Thoracic aorta (tissue), 2 donors: ENCODE measurements around the gene HPCAL1. TPM values are rescaled to one million over a fixed set of nuclear protein-coding genes. Genes with fewer than 3 reads are reported as not detected.

ENCODE experiments used
- ATAC-seq: fragments of 150-250 bp; one replicate; pipeline ENCODE4 v1.8.0; 2017; ENCODE audit warnings: low read depth; ENCODE audit not compliant: insufficient number of reproducible peaks, low FRiP score
- DNase-seq: peaks from one replicate; pipeline ENCODE4 v3.0.0-alpha.2; 2020; ENCODE audit warnings: low spot score
- H3K27ac ChIP-seq, 2 donors: fragments of 200-600 bp; sonication (generic); 1 replicate in 1 of 2; 2 replicates in 1 of 2; pipeline ENCODE4 v1.5.1; 2016; ENCODE audit warnings: mild to moderate bottlenecking in 2 of 2, moderate library complexity in 2 of 2
- H3K27me3 ChIP-seq: fragments of 200-600 bp; sonication (generic); replicated peaks from 2 replicates; pipeline ENCODE4 v1.6.0; 2016; ENCODE audit warnings: mild to moderate bottlenecking; ENCODE audit not compliant: insufficient read depth
- H3K36me3 ChIP-seq: fragments of 200-600 bp; sonication (generic); one replicate; pipeline ENCODE4 v1.5.1; 2016
- H3K4me1 ChIP-seq, 2 donors: fragments of 200-600 bp; sonication (generic); 1 replicate in 1 of 2; 2 replicates in 1 of 2; pipeline versions ENCODE4 v1.5.1 to v1.6.0; 2016; ENCODE audit warnings: low read depth in 2 of 2, mild to moderate bottlenecking in 1 of 2; ENCODE audit not compliant: control insufficient read depth in 1 of 2
- H3K4me3 ChIP-seq: fragments of 200-600 bp; sonication (generic); 2 replicates; pipeline ENCODE4 v1.5.1; 2016; ENCODE audit warnings: mild to moderate bottlenecking
- H3K9me3 ChIP-seq: fragments of 200-600 bp; sonication (generic); 2 replicates; pipeline ENCODE4 v1.5.1; 2016
- total RNA-seq, 2 donors: library from RNA; depleted of rRNA; stranded (reverse); fragments of >200 nt; gene quantifications; one replicate each; pipeline versions ENCODE4 v1.1.0 to v1.2.3, GENCODE V29; 2016
- TF ChIP-seq, protein P1 (sequence below): fragments of 200-600 bp; sonication (generic); IDR thresholded peaks from one replicate; pipeline ENCODE4 v1.5.1; 2019; ENCODE audit warnings: antibody characterized with exemption

Gene HPCAL1
- total RNA-seq, 2 donors from 2014 or later, result 34.6 to 50.2 TPM

DNA sequence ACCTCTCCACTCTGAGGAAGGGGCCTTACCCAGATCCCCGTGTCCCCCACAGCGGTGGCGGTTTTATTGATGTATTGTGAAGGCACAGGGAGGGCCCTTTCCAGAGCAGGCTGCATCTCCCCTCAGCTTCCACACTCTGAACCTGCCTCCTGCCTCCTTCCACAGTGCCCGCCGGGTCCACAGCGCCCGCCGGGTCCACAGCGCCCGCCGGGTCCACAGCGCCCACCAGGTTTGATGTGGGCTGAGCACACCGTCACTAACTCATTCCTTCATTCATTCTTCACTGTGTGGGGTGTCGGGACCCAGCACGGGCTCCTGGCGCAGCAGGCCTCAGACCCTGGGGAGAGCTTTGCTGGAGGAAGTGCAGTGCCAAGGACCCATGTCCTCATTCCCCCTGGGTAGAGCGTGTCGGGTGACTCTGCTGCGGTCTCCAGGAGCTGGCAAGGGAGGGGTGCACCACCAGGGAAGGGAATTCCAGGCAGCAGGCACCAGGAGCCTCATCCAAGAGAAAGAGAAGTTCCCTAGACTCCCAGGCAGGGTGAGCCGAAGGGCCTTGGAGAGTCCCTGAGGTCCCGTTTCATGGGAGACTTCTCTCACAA lies 57.1 kb downstream of the HPCAL1 start:
- DNase-seq, result no peak
- Histone ChIP-seq H3K4me1 (no peaks in the 10 kb centered on the region), H3K27me3 (no peaks in the 10 kb centered on the region), H3K4me3 (no peak overlapping the region), H3K27ac (no peak overlapping the region), H3K36me3 (no peaks in the 10 kb centered on the region), H3K9me3 (no peaks in the 10 kb centered on the region)
- TF ChIP-seq, protein P1, sequence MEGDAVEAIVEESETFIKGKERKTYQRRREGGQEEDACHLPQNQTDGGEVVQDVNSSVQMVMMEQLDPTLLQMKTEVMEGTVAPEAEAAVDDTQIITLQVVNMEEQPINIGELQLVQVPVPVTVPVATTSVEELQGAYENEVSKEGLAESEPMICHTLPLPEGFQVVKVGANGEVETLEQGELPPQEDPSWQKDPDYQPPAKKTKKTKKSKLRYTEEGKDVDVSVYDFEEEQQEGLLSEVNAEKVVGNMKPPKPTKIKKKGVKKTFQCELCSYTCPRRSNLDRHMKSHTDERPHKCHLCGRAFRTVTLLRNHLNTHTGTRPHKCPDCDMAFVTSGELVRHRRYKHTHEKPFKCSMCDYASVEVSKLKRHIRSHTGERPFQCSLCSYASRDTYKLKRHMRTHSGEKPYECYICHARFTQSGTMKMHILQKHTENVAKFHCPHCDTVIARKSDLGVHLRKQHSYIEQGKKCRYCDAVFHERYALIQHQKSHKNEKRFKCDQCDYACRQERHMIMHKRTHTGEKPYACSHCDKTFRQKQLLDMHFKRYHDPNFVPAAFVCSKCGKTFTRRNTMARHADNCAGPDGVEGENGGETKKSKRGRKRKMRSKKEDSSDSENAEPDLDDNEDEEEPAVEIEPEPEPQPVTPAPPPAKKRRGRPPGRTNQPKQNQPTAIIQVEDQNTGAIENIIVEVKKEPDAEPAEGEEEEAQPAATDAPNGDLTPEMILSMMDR, result no peak
- no peak for ATAC-seq

DNA sequence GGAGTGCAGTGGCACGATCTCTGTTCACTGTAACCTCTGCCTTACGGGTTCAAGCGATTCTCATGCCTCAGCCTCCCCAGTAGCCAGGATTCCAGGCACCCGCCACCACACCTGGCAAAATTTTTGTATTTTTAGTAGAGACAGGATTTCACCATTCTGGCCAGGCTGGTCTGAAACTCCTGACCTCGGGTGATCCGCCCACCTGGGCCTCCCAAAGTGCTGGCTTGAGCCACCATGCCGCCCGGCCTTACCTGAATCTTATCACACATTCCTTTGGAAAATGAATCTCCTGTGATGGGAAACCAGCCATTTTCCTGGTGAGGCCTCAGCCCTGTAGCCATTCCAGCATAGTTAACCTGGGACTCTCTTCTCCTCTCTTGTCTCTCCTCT lies 57.8 kb downstream of the HPCAL1 start:
- Histone ChIP-seq H3K4me1 (no peaks in the 10 kb centered on the region), H3K27ac (no peak overlapping the region), H3K36me3 (no peaks in the 10 kb centered on the region), H3K9me3 (no peaks in the 10 kb centered on the region), H3K27me3 (no peaks in the 10 kb centered on the region), H3K4me3 (no peak overlapping the region)
- TF ChIP-seq, protein P1, result no peak
- no peak for ATAC-seq
- DNase-seq, result no peak

DNA sequence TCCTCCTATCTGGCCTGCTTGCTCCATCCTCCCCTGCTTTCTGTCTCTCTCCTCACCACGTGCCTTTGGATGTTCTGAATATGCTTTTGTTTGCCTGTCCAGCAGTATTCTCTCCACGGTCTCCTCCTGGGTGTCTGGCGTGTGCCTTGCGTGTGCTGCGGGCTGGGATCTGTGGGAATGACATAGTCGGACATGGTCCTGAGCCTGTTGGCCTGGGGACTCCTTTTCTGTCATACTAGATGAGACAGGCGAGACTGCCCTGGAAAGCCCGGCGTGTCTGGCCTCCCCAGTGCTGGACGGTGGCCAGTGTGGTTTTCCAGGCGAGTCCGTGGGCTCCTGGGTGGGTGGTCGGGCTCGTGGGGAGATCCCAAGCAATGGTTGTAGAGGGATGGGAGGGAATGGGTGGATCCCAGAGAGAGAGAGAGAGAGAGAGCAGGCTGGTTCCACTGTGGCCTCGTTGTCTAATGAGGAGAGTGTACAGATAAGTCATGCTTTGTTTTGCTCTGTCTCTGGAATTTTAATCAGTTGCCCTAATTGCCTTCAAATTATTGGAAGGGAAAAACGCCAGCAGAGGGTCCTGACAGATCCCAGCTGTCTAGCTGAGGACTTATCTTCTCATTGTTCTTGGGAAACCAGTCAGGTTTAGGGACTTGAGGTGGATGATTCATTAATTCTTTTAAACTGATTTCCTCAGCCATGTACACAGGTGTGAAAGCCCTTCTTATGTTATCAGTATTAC lies 58.3 kb downstream of the HPCAL1 start:
- no peak for ATAC-seq

DNA sequence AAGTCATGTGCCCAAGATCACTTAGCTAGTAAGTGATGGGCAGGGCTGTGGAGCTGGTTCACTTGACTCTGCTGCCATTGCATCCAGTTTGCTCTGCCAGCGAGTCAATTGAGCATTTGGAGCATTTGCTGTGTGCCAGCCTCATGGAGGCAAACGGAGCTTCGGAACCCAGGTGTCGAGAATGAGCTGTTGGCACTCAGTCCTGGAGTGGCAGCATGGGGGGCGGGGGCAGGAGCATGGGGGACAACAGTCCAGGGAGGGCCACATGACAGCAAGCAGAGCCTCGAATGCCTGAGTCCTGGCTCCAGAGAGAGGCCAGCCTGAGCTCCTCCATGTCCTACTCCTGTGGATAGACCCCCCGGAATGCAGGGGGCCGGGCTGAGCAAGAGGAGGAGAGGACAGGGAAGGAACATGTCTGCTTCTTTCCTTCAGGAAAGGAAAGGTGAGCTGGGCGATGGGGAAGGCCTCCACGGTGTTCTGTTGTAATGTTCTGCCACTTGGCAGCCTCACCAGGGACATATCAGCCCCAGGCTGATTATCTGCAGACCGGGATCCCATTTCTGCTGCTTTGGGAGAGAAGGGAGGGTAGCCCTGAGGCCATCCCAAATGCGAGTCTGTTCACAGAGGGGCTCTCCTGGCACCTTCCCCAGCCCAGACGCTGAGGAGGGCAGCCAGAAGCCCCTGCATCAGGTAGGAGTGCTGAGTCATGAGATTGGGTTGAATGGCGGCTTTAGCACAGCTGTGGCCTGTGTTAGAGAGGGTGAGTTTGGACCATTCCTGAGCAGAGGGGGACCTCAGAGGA lies 59.6 kb downstream of the HPCAL1 start:
- no peaks in the 10 kb centered on the region for H3K27me3 ChIP-seq
- ATAC-seq, result no peak
- TF ChIP-seq, protein P1, result no peak

More for the DNA sequence above, 58.3 kb downstream of the HPCAL1 start:
- TF ChIP-seq, protein P1, result no peak
- no peak for DNase-seq
- H3K36me3 ChIP-seq, result no peaks in the 10 kb centered on the region
- H3K27ac ChIP-seq, result no peak overlapping the region
- H3K4me1 ChIP-seq, result no peaks in the 10 kb centered on the region
- no peak overlapping the region for H3K4me3 ChIP-seq
- no peaks in the 10 kb centered on the region for H3K9me3 ChIP-seq
- H3K27me3 ChIP-seq, result no peaks in the 10 kb centered on the region

DNA sequence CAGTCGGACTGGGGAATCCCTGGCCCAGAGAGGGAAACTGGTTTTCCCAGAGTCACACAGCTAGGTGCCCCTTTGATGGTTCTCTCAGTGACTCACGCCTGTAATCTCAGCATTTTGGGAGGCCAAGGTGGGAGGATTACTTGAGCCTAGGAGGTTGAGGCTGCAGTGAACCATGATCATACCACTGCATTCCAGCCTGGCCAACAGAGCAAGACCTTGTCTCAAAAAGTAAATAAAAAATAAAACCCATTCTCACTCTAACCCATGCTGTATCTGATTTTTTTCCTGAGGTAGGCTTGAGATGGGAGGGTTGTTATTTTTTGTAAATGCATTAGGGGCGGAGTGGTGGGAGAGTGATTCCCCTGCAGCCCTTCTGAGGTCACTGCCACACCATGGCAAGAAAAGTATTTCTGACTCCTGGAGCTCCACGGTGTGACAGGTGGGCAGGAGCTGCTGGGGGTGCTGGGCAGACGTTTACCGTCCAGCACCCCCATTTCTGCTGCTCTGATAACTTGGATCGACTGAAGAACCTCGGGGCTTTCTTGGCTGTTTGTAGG lies 60.3 kb downstream of the HPCAL1 start:
- no peaks in the 10 kb centered on the region for H3K9me3 ChIP-seq
- no peak overlapping the region for H3K27ac ChIP-seq
- DNase-seq (no peak), ATAC-seq (no peak)
- no peaks in the 10 kb centered on the region for H3K4me1 ChIP-seq
- TF ChIP-seq, protein P1, result no peak
- H3K4me3 ChIP-seq, result no peak overlapping the region
- H3K27me3 ChIP-seq, result no peaks in the 10 kb centered on the region
- H3K36me3 ChIP-seq, result no peaks in the 10 kb centered on the region

More for the DNA sequence above, 59.6 kb downstream of the HPCAL1 start:
- Histone ChIP-seq H3K36me3 (no peaks in the 10 kb centered on the region), H3K4me1 (no peaks in the 10 kb centered on the region), H3K4me3 (no peak overlapping the region), H3K9me3 (no peaks in the 10 kb centered on the region), H3K27ac (no peak overlapping the region)
- no peak for DNase-seq
